ENCODE measurements around the gene TRMU. TPM values are rescaled to one million over a fixed set of nuclear protein-coding genes. Genes with fewer than 3 reads are reported as not detected.

TRMU gene
- total RNA-seq, 1 donor from 2014 or later: 71.8 TPM

GRCh38 chr22:46326066-46326680 lies 9.3 kb upstream of the TRMU start:
- H3K27me3 Mint-ChIP-seq: no peaks in the 10 kb centered on the region

GRCh38 chr22:46327691-46328465 lies 7.6 kb upstream of the TRMU start:
- no peaks in the 10 kb centered on the region for H3K4me1 Mint-ChIP-seq (ENCODE audit: low read depth)
- H3K27me3 Mint-ChIP-seq: no peaks in the 10 kb centered on the region
- no peaks in the 10 kb centered on the region for H3K9me3 Mint-ChIP-seq (ENCODE audit: low read depth)
- H3K4me3 Mint-ChIP-seq (ENCODE audit: low read depth): no peak overlapping the region
- no peak for TF ChIP-seq CTCF (IDR thresholded peaks at IDR 0.05; ENCODE audit: unreplicated experiment)
- DNase-seq (ENCODE audit: low spot score, unreplicated experiment): no peak
- H3K27ac Mint-ChIP-seq: no peak overlapping the region
- H3K36me3 Mint-ChIP-seq (ENCODE audit: insufficient read depth): peaks cover 9% of the 10 kb centered on the region

More at GRCh38 chr22:46326066-46326680, 9.3 kb upstream of the TRMU start:
- H3K9me3 Mint-ChIP-seq (ENCODE audit: low read depth): no peaks in the 10 kb centered on the region
- no peak for DNase-seq (ENCODE audit: low spot score, unreplicated experiment)
- H3K4me1 Mint-ChIP-seq (ENCODE audit: low read depth): no peaks in the 10 kb centered on the region
- no peak overlapping the region for H3K4me3 Mint-ChIP-seq (ENCODE audit: low read depth)
- no peak overlapping the region for H3K27ac Mint-ChIP-seq
- H3K36me3 Mint-ChIP-seq (ENCODE audit: insufficient read depth): peaks cover 7% of the 10 kb centered on the region
- no peak for TF ChIP-seq CTCF (IDR thresholded peaks at IDR 0.05; ENCODE audit: unreplicated experiment)

- no peak for DNase-seq (ENCODE audit: low spot score, unreplicated experiment)
- Mint-ChIP-seq H3K27ac (no peak overlapping the region), H3K4me3 (ENCODE audit: low read depth) (no peak overlapping the region), H3K36me3 (ENCODE audit: insufficient read depth) (peaks cover 6% of the 10 kb centered on the region), H3K9me3 (ENCODE audit: low read depth) (no peaks in the 10 kb centered on the region), H3K4me1 (ENCODE audit: low read depth) (no peaks in the 10 kb centered on the region), H3K27me3 (no peaks in the 10 kb centered on the region)
- TF ChIP-seq CTCF (IDR thresholded peaks at IDR 0.05; ENCODE audit: unreplicated experiment): no peak
These were observed 6.7 kb upstream of the TRMU start for GRCh38 chr22:46328797-46329196.

- TF ChIP-seq CTCF (IDR thresholded peaks at IDR 0.05; ENCODE audit: unreplicated experiment): no peak
These were observed 5.9 kb upstream of the TRMU start for GRCh38 chr22:46329616-46330015.

GRCh38 chr22:46330426-46330825 lies 5.1 kb upstream of the TRMU start:
- Mint-ChIP-seq H3K27ac (no peak overlapping the region), H3K4me1 (ENCODE audit: low read depth) (peaks cover 3% of the 10 kb centered on the region), H3K4me3 (ENCODE audit: low read depth) (no peak overlapping the region), H3K9me3 (ENCODE audit: low read depth) (no peaks in the 10 kb centered on the region), H3K27me3 (no peaks in the 10 kb centered on the region), H3K36me3 (ENCODE audit: insufficient read depth) (peaks cover 6% of the 10 kb centered on the region)
- no peak for TF ChIP-seq CTCF (IDR thresholded peaks at IDR 0.05; ENCODE audit: unreplicated experiment)
- no peak for DNase-seq (ENCODE audit: low spot score, unreplicated experiment)

More at GRCh38 chr22:46329616-46330015, 5.9 kb upstream of the TRMU start:
- no peaks in the 10 kb centered on the region for H3K27me3 Mint-ChIP-seq
- no peak for DNase-seq (ENCODE audit: low spot score, unreplicated experiment)
- no peaks in the 10 kb centered on the region for H3K4me1 Mint-ChIP-seq (ENCODE audit: low read depth)
- H3K9me3 Mint-ChIP-seq (ENCODE audit: low read depth): no peaks in the 10 kb centered on the region
- no peak overlapping the region for H3K4me3 Mint-ChIP-seq (ENCODE audit: low read depth)
- H3K27ac Mint-ChIP-seq: no peak overlapping the region
- peaks cover 6% of the 10 kb centered on the region for H3K36me3 Mint-ChIP-seq (ENCODE audit: insufficient read depth)
